PC-9 (cell line): ENCODE results near the gene PRCP.

Experiments used
- EZH2 ChIP-seq: fragments of 200-600 bp; sonication (generic); IDR thresholded peaks from 2 replicates; pipeline ENCODE4 v1.8.0; 2017; ENCODE audit warnings: antibody characterized with exemption, low read depth
- TF ChIP-seq, protein P1 (sequence below): fragments of 200-600 bp; sonication (generic); conservative IDR thresholded peaks from 2 replicates; pipeline ENCODE4 v1.6.1; 2017; ENCODE audit warnings: mixed run types, antibody characterized with exemption, mild to moderate bottlenecking, moderate library complexity

GRCh38 chr11:82778776-82779175, 121.5 kb downstream of the PRCP start:
- TF ChIP-seq, protein P1, sequence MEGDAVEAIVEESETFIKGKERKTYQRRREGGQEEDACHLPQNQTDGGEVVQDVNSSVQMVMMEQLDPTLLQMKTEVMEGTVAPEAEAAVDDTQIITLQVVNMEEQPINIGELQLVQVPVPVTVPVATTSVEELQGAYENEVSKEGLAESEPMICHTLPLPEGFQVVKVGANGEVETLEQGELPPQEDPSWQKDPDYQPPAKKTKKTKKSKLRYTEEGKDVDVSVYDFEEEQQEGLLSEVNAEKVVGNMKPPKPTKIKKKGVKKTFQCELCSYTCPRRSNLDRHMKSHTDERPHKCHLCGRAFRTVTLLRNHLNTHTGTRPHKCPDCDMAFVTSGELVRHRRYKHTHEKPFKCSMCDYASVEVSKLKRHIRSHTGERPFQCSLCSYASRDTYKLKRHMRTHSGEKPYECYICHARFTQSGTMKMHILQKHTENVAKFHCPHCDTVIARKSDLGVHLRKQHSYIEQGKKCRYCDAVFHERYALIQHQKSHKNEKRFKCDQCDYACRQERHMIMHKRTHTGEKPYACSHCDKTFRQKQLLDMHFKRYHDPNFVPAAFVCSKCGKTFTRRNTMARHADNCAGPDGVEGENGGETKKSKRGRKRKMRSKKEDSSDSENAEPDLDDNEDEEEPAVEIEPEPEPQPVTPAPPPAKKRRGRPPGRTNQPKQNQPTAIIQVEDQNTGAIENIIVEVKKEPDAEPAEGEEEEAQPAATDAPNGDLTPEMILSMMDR: no peak
- no peak for TF ChIP-seq EZH2
